ENCODE data around the gene SNX4. TPM values are rescaled to one million over a fixed set of nuclear protein-coding genes. Genes with fewer than 3 reads are reported as not detected.

The SNX4 gene
- total and polyA plus RNA-seq, 7 donors = 24.9 to 50.6 (median 39.1) TPM

- Histone ChIP-seq H3K4me1 (peaks cover 0 to 11% (median 6%) of the 10 kb centered on the region in 4 donors), H3K9me3 (peaks cover 0 to 1% (median 0%) of the 10 kb centered on the region in 4 donors), H3K36me3 (peaks cover 0 to 34% (median 0%) of the 10 kb centered on the region in 4 donors), H3K27me3 (no peaks in the 10 kb centered on the region), H3K27ac (no peak overlapping the region), H3K4me3 (no peak overlapping the region)
- 9 to 39% methylated on average over 1 of the region's 1 CpG for WGBS, 2 donors
- no peak for DNase-seq
- intact Hi-C loops (cut with DNase I) = no loop called here
- TF ChIP-seq POLR2A (IDR thresholded peaks at IDR 0.05) (no peak), POLR2AphosphoS5 (IDR thresholded peaks at IDR 0.05) (no peak), CTCF (IDR thresholded peaks at IDR 0.05) (no peak), EP300 (IDR thresholded peaks at IDR 0.05) (no peak)
These were observed 8.4 kb downstream of the SNX4 start for GRCh38 chr3:125511420-125512118.

GRCh38 chr3:125507128-125507527 is 12.9 kb downstream of the SNX4 start:
- Histone ChIP-seq H3K27ac (no peak overlapping the region), H3K36me3 (peaks cover 0 to 39% (median 6%) of the 10 kb centered on the region in 4 donors), H3K4me1 (peaks cover 0 to 5% (median 2%) of the 10 kb centered on the region in 4 donors), H3K9me3 (peaks cover 0 to 1% (median 0%) of the 10 kb centered on the region in 4 donors), H3K27me3 (no peaks in the 10 kb centered on the region), H3K4me3 (no peak overlapping the region)
- intact Hi-C loops (cut with DNase I) = no loop called here
- DNase-seq = no peak
- WGBS, 2 donors = 95 to 99% methylated on average over 3 of the region's 3 CpGs
- TF ChIP-seq POLR2A (IDR thresholded peaks at IDR 0.05) = no peak
- no peak for TF ChIP-seq CTCF (IDR thresholded peaks at IDR 0.05)
- TF ChIP-seq POLR2AphosphoS5 (IDR thresholded peaks at IDR 0.05) = no peak
- TF ChIP-seq EP300 (IDR thresholded peaks at IDR 0.05) = no peak

- H3K9me3 ChIP-seq = no peaks in the 10 kb centered on the region
- no peaks in the 10 kb centered on the region for H3K4me1 ChIP-seq
- H3K4me3 ChIP-seq = no peak overlapping the region
- H3K27ac ChIP-seq = no peak overlapping the region
- TF ChIP-seq EP300 (IDR thresholded peaks at IDR 0.05) (no peak), CTCF (IDR thresholded peaks at IDR 0.05) (no peak), POLR2AphosphoS5 (IDR thresholded peaks at IDR 0.05) (no peak), POLR2A (IDR thresholded peaks at IDR 0.05) (no peak)
- H3K27me3 ChIP-seq = no peaks in the 10 kb centered on the region
- intact Hi-C loops (cut with DNase I) = no loop called here
- DNase-seq = no peak
- peaks cover 0 to 62% (median 19%) of the 10 kb centered on the region in 4 donors for H3K36me3 ChIP-seq
These were observed 21.4 kb downstream of the SNX4 start for GRCh38 chr3:125498630-125499029.

- Histone ChIP-seq H3K27me3 (no peaks in the 10 kb centered on the region), H3K27ac (no peak overlapping the region), H3K4me1 (no peaks in the 10 kb centered on the region), H3K36me3 (peaks cover 0 to 64% (median 20%) of the 10 kb centered on the region in 4 donors), H3K4me3 (no peak overlapping the region), H3K9me3 (no peaks in the 10 kb centered on the region)
- TF ChIP-seq POLR2A (IDR thresholded peaks at IDR 0.05) (no peak), CTCF (IDR thresholded peaks at IDR 0.05) (no peak), EP300 (IDR thresholded peaks at IDR 0.05) (no peak), POLR2AphosphoS5 (IDR thresholded peaks at IDR 0.05) (no peak)
- DNase-seq = no peak
- intact Hi-C loops (cut with DNase I) = no loop called here
- WGBS, 2 donors = 94 to 96% methylated on average over 2 of the region's 2 CpGs
These were observed 23.3 kb downstream of the SNX4 start for GRCh38 chr3:125496701-125497100.

All from sigmoid colon (tissue), 7 donors.